Activated T-cell treated with anti-CD3 and anti-CD28 coated beads for 24 hours (primary cell): ENCODE measurements around the gene TNFRSF4.

Experiments used
- DNase-seq: peaks from one replicate; pipeline ENCODE4 v3.0.0-alpha.2; 2020; ENCODE audit warnings: low read depth

Gene TNFRSF4

GRCh38 chr1:1217621-1218523 lies 3.9 kb upstream of the TNFRSF4 start:
- DNase-seq, result peak; percentile 40

DNA sequence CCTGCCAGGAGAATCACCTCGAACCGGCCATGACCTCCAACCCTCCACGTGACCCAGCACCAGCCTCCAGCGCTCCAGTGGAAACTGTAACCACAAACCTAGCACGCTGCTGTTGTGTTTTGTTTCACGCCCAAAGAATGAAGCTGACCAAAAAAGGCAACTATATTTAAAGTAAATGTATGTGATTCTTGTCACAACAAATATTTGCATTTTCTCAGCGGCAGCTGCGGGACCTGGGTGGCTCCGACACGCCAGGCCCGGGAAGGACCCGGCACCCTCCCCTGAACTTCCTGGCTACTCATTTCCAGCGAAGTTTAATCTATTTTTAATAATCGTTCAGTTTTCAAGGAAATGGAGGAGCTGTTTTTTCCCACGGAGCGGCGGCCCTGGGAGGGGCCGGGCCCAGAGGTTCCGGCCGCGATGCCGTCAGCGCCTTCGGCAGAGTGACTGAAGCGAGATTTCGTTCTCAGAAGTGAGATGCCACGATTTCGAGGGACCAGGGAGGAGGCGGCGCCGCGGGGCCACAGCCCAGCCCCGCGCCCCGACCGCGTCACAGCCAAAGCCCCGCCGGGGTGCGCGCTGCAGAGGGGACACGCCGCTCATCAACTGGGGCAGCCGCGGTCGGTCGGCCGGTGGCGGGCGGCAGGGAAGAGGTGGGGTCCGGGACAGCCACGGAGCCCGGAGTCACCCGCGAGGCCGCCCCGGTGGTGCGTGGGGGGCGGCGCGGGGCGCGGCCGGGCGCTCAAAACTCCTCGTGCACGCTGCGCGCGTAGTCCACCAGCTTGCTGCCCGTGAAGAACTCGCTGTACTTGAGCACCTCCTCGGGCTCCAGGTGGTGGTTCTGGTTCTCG lies 3.0 kb upstream of the TNFRSF4 start:
- DNase-seq, result no peak

DNA sequence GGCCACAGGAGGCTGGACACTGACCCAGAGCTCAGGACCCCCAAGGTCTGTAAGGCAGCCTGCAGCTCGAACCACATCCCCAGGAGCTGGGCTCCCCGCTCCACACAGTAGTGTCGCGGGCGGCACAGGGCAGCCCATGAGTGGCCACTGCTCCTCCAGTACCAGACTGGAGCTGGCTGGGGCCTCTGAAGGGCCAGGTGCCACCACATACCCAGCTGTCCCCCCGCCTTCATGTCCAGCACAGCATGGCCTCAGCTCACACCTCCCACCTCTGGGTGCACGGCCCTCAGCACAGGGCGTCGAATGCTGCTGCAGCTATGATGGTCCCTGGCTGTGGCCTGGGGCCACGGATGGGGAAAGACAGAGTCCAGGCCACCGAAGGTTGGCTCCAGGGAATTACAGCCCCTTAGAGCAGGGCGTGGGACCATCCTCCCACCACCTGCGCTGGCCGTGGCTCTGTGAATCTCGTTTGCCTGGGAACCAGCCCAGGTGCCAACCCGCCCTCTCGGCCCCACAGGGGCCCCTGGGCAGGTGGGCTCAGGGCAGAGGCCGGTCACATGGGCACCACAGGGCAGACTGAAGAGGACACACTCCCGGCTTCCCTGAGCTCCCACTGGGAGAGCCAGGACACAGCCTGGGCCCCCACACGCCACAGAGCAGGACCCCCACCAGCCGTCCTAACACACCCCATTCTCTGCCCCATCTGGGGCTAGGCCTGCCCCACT lies 2.1 kb upstream of the TNFRSF4 start:
- DNase-seq, result no peak

DNA sequence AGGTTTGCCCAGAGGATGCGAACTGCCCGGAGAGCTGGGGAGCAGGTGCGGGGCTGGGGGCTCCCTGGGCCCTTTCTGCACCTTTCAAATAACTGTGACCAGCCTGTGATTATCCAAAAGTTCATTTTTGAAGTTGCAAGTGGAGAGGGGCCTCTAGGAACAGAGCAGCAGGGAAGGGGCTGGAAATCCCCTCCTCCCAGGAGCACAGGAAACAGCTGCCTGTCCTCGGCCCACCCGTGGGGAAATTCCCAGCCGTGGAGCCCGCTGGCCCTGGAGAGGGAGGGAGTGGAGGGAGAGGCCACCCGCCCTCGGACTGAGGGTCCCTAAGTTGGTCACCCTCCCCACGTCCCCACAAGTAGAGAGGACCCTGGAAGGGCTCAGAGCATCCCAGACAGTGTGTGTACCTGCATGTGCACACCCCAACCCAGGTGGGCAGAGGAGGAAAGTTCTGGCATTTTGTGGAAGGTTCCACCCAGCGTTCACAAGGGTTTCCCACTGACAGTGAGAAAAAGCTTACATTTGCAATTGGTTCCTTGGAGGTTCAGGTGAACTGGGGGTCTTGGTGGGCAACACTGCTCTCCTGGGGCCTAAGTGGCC lies 1.2 kb upstream of the TNFRSF4 start:
- no peak for DNase-seq

GRCh38 chr1:1212780-1213344 lies 1.1 kb downstream of the TNFRSF4 start:
- DNase-seq, result no peak

DNA sequence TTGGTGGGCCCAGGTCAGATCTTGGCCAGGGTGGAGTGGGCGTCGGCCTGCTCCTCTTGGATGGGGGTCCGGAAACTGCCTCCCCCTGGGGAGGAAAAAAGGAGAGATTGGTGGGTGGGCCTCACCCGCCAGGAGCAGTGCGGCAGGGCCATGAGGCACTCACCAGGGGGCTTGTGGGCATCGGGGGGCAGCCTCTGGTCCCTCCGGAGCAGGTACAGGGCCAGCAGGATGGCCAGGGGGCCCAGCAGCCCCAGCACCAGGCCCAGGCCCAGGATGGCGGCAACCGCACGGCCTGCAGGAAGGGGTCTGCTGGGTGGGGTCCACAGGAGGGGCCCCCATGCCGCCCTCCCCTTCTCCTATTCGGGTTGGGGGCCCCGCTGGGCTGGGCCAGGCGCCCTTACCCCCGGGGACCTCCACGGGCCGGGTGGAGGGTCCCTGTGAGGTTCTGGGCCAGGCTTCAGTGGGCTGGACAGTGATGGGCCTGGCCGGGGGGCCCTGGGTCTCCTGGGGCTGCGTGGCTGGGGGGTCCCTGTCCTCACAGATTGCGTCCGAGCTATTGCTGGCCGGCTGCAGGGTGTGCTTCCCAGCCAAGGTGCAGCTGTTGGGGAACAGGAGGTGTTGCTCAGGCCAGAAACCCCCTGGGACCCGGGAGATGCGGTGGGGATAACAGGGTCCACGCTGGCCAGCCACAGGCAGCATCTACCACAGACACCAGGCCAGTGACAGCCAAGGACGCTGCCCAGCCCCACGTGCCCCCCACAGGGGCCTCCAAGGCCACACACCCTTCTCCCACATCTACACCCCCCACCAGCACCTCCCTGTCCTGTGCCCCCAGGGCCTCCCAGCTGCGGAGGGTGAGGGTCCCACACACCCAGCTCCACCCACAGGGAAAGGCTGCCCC lies 2.2 kb downstream of the TNFRSF4 start:
- no peak for DNase-seq

DNA sequence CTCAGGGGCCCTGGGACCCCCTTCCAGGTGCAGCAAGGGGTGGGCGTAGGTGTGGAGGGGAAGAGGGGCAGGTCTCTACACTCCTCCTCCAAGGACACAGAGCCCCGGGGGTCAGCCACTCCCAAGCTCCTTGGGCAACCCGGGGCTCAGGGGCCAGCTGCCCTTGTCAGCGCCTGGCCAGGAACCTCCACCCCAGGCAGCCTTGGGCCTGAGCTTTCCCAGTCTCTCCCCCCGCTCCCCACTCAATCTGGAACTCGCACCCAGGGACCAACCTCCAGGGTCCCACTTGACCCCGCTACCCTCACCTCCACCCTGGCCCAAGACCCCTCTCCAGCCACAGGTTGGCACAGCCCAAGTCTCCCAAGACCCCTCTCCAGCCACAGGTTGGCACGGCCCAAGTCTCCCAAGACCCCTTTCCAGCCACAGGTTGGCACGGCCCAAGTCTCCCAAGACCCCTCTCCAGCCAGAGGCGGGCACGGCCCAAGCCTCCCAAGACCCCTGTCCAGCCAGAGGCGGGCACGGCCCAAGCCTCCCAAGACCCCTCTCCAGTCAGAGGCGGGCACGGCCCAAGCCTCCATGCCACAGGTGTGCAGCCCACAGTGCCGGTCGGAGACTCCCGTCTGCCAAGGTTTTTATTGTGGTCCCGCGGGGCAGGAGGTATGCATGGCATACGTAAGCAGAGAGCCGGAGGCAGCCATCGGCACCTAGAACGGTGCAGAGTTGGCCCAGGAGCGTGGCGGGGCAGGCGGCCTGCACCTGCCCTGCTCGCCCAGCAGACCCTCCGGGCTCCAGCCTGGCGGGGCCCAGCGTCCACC lies 3.0 kb downstream of the TNFRSF4 start:
- no peak for DNase-seq

DNA sequence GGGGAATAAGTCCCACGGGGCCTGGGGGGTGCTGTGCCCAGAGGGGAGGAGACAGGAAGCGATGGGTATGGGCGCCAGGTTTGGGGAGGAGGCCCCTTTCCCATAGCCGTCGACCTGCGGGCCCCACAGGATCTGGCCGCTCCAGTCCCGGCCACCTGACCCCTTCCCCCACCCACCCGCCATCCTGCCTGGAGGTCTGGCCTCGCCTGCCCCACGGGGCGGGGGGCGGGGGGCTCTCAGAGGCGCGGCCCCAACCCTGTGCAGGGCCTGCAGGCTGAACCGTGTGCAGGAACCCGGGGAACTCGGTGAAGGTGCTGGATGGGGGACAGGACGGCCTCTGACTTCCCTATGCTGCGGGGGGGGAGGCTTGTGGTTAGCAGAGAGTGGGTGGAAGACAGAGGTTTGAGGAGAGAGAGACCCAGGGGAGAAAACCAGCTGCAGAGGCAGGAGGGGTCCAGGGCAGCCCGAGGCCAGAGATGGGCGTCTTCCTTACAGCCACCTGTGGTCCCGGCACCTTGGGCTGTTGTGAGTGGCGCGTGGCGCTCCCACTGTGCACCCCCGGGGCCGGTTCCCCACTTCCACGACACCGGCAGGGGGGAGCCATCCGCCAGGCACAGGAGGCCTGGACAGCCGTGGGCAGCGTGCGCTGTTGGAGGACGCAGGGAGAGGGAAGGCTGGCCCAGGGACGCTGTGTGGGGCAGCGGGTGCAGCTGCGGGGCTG lies 5.1 kb downstream of the TNFRSF4 start:
- DNase-seq, result no peak

DNA sequence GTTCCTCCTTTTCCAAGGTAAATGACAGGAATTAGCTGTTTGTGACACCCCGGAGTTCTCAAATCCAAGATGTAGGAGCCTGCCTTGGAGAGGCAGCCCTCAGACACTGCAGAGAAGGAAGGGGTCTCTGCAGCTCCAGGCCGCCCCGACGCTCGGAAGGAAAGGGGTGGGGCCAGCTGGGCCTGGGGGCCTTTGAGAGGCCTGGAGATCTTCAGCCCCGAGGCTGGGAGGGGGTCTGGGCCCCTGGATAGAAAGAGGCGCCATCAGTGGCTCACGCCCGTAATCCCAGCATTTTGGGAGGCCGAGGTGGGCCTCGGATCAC lies 6.4 kb downstream of the TNFRSF4 start:
- DNase-seq, result no peak

GRCh38 chr1:1206966-1207531 lies 6.9 kb downstream of the TNFRSF4 start:
- no peak for DNase-seq

DNA sequence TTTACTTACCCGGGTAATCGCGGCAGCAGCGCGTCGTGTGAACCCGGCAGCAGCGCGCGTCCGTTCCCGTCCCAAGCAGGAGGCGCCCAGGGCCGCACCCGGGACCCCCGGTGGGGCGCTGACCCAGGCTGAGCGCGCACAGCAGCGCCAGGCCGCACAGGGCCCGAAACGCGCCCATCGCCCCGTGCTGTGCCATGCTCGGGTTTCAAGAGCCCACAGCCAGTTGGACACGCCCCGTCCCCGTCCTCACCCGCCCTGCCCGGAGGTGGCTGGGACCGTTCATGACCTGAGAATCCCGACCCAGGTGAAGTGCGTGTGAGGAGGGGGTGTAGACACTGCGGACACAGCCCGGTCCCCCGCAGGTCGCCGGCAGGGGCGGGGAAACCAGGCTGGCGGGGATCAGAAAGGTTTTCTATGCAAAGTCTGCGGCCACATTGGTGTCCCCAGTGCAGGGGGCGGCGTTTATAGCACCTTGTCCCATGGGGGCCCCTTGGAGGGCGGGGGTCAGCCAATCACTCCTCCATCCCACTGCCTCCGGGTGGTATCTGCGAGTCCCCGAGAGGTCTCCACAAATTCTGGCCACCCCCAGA lies 7.5 kb downstream of the TNFRSF4 start, which contains the start of gene TNFRSF18:
TNFRSF18 (minus strand) TSS at position 217 of the 590 bp plus-strand sequence; CDS start at position 196, 21 bp downstream.
- no peak for DNase-seq

- DNase-seq, result no peak
Observed at GRCh38 chr1:1205769-1206375, 8.1 kb downstream of the TNFRSF4 start.

DNA sequence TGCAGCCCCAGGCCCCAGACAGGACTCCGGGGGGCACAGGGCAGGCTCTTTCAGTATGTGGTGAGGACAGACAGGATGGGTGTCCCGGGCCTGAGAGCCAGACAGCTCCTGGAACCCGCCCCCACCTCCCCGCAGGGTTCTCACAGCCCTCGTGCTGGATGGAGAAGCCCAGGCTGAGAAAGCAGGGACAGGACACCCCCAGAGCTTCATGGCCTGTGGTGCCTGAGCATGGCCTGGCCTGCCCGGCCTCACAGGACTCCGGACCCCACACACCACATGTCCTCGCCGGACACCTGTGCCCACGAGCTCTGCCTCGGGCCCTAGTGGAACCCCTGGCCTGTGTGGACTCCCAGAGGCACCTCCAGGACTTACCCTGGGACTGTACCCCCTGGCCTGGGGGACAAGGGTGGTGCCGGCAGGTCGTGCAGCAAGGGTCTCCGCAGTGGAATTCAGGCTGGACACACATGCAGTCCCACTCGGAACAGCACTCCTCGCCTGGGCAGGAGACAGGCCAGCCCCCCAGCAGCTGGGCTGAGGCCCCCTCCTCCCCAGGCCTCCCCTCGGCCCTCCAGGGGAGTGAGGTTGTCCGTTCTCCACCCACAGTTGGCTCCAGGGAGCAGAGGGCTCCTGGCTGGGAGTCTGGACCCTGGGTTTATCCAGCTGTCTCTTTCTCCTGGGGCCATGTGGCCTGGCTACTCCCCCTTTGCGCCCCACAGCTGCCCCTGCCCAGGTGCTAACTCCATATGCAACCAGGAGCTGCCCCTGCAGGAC lies 8.8 kb downstream of the TNFRSF4 start:
- no peak for DNase-seq

DNA sequence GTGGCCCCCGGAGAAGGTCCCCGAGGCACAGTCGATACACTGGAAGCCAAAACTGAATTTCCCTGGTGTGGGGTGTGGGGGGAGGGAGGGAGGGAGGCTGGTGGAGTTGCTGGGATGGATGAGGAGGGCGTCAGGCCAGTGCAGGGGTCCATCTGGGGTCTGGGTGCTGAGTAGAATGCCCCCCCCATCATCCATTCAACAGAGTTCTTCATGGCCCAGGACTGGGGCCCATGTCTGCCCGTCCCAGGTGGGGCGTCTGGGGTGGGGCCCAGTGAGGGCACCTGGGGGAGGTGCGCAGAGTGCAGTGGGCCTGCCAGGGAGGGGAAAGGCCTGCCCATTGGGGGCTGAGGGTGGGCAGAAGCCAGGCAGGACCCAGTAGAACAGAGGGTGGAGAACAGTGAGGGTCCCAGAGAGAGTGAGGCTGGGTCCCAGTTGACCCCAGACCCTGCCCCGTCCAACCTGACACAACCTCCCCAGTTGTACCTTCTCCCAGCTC lies 9.5 kb downstream of the TNFRSF4 start:
- no peak for DNase-seq

GRCh38 chr1:1203561-1204424 lies 10.2 kb downstream of the TNFRSF4 start:
- DNase-seq, result no peak
